Liver (tissue), 3 donors: ENCODE results near the gene AGO1.

Source experiments
- FOXA2 ChIP-seq: IDR thresholded peaks from 2 replicates; pipeline ENCODE4 v1.6.1; 2016; ENCODE audit warnings: antibody characterized with exemption
- JUND ChIP-seq, 2 donors: IDR thresholded peaks; 2 replicates each; pipeline ENCODE4 v1.6.1; 2016; ENCODE audit warnings: antibody characterized with exemption in 2 of 2
- RXRA ChIP-seq, 2 donors: IDR thresholded peaks; 2 replicates each; pipeline ENCODE4 v1.6.1; 2017 to 2018; ENCODE audit warnings: antibody characterized with exemption in 2 of 2, mild to moderate bottlenecking in 1 of 2
- SP1 ChIP-seq: IDR thresholded peaks from 2 replicates; pipeline ENCODE4 v1.6.1; 2018; ENCODE audit warnings: antibody characterized with exemption, mild to moderate bottlenecking
- TAF1 ChIP-seq: conservative IDR thresholded peaks from 2 replicates; pipeline ENCODE4 v1.6.1; 2016; ENCODE audit warnings: antibody characterized with exemption, mild to moderate bottlenecking
- YY1 ChIP-seq: IDR thresholded peaks from 2 replicates; pipeline ENCODE4 v1.6.1; 2016; ENCODE audit warnings: antibody characterized with exemption, mild to moderate bottlenecking
- TF ChIP-seq, protein P1 (sequence below): fragments of 150-350 bp; IDR thresholded peaks from 2 replicates; pipeline ENCODE4 v1.5.1; 2017; ENCODE audit warnings: improper control_type of control experiment, low read depth, low read length; ENCODE audit not compliant: missing input control
- TF ChIP-seq, protein P2 (sequence below): IDR thresholded peaks from 2 replicates; pipeline ENCODE4 v1.6.1; 2016; ENCODE audit warnings: antibody characterized with exemption
- TF ChIP-seq, protein P3 (sequence below): IDR thresholded peaks from 2 replicates; pipeline ENCODE4 v1.6.1; 2016; ENCODE audit warnings: antibody characterized with exemption, mild to moderate bottlenecking
- TF ChIP-seq, protein P4 (sequence below): IDR thresholded peaks from 2 replicates; pipeline ENCODE4 v1.6.1; 2016; ENCODE audit warnings: antibody characterized with exemption
- donor health status: healthy.
- donor health status: healthy.

DNA sequence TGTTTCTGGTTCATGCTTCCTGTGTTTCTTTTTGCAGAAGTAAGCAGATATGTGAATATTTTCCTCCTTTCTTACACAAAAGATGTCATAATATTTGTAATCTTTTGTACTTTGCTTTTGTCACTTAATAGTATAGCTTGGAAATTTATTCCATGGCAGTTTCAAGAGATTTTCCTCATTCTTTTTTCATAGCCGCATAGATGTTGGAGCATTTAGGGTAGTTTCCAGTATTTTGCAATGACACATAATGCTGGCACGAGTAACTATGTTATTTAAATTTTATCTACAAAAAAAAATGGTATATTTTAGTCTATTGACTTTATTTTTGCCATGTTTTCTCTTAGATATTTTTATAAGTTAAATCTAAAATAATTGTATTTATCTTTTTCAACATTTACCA lies 88.6 kb downstream of the AGO1 start:
- TF ChIP-seq TAF1, result no peak
- TF ChIP-seq, protein P1, sequence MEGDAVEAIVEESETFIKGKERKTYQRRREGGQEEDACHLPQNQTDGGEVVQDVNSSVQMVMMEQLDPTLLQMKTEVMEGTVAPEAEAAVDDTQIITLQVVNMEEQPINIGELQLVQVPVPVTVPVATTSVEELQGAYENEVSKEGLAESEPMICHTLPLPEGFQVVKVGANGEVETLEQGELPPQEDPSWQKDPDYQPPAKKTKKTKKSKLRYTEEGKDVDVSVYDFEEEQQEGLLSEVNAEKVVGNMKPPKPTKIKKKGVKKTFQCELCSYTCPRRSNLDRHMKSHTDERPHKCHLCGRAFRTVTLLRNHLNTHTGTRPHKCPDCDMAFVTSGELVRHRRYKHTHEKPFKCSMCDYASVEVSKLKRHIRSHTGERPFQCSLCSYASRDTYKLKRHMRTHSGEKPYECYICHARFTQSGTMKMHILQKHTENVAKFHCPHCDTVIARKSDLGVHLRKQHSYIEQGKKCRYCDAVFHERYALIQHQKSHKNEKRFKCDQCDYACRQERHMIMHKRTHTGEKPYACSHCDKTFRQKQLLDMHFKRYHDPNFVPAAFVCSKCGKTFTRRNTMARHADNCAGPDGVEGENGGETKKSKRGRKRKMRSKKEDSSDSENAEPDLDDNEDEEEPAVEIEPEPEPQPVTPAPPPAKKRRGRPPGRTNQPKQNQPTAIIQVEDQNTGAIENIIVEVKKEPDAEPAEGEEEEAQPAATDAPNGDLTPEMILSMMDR, result no peak
- TF ChIP-seq YY1, result no peak
- TF ChIP-seq, protein P2, sequence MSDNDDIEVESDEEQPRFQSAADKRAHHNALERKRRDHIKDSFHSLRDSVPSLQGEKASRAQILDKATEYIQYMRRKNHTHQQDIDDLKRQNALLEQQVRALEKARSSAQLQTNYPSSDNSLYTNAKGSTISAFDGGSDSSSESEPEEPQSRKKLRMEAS, result no peak
- no peak for TF ChIP-seq JUND (IDR thresholded peaks at IDR 0.05)
- TF ChIP-seq FOXA2, result no peak
- TF ChIP-seq, protein P3, sequence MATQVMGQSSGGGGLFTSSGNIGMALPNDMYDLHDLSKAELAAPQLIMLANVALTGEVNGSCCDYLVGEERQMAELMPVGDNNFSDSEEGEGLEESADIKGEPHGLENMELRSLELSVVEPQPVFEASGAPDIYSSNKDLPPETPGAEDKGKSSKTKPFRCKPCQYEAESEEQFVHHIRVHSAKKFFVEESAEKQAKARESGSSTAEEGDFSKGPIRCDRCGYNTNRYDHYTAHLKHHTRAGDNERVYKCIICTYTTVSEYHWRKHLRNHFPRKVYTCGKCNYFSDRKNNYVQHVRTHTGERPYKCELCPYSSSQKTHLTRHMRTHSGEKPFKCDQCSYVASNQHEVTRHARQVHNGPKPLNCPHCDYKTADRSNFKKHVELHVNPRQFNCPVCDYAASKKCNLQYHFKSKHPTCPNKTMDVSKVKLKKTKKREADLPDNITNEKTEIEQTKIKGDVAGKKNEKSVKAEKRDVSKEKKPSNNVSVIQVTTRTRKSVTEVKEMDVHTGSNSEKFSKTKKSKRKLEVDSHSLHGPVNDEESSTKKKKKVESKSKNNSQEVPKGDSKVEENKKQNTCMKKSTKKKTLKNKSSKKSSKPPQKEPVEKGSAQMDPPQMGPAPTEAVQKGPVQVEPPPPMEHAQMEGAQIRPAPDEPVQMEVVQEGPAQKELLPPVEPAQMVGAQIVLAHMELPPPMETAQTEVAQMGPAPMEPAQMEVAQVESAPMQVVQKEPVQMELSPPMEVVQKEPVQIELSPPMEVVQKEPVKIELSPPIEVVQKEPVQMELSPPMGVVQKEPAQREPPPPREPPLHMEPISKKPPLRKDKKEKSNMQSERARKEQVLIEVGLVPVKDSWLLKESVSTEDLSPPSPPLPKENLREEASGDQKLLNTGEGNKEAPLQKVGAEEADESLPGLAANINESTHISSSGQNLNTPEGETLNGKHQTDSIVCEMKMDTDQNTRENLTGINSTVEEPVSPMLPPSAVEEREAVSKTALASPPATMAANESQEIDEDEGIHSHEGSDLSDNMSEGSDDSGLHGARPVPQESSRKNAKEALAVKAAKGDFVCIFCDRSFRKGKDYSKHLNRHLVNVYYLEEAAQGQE, result no peak
- no peak for TF ChIP-seq SP1
- TF ChIP-seq, protein P4, sequence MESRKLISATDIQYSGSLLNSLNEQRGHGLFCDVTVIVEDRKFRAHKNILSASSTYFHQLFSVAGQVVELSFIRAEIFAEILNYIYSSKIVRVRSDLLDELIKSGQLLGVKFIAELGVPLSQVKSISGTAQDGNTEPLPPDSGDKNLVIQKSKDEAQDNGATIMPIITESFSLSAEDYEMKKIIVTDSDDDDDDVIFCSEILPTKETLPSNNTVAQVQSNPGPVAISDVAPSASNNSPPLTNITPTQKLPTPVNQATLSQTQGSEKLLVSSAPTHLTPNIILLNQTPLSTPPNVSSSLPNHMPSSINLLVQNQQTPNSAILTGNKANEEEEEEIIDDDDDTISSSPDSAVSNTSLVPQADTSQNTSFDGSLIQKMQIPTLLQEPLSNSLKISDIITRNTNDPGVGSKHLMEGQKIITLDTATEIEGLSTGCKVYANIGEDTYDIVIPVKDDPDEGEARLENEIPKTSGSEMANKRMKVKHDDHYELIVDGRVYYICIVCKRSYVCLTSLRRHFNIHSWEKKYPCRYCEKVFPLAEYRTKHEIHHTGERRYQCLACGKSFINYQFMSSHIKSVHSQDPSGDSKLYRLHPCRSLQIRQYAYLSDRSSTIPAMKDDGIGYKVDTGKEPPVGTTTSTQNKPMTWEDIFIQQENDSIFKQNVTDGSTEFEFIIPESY, result no peak
- no peak for TF ChIP-seq RXRA (IDR thresholded peaks at IDR 0.05)
